ENCODE measurements around the gene MAML1. TPM values are rescaled to one million over a fixed set of nuclear protein-coding genes. Genes with fewer than 3 reads are reported as not detected.

MAML1 gene
- total and polyA plus RNA-seq, 4 donors, result 6.7 to 34.5 (median 20.5) TPM

DNA sequence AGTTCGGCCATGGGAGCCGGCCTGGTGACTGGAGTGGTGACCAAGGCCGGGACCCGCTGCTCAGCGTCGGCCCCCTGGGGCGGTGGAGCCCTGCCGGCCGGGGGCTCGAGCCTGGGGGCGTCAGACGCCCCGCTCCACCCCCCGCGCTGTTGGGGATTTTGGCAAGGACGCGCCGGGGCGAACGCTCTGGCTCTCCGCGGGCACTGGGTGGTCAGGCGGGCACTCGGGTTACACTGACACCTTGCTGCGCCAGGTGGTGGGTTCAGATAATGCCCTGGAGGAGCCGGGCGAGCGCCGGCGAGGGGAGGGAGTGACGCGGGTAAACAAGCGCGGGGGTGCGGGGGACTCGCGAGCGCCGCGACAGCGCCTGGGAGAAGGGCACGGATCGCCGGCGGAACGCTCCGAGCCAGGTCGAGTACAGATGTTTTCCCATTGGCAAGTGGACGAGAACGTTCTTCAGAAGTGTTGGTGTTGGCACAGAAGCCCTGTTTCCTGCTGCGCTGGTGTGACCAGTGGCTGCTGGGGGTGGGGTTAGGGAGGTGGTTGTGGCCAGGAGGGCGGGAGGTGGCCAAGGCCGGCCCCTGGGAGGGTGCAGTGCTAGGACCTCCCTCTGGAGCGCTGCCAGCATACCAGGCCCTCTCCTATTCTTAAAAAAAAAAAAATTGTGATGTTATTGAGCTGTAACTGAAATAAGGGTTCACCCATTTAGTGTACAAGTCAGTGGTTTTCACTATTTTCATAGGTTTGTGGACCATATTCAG, 88.9 kb downstream of the MAML1 start:
- Histone ChIP-seq H3K9me3 (ENCODE audit: control insufficient read depth in 4 of 4, insufficient read depth in 3 of 4, low read length in 3 of 4) (no peaks in the 10 kb centered on the region), H3K36me3 (ENCODE audit: control insufficient read depth in 4 of 4, insufficient read depth in 4 of 4, low read length in 4 of 4) (peaks cover 9 to 38% (median 21%) of the 10 kb centered on the region in 4 donors), H3K9ac (ENCODE audit: insufficient read depth in 1 of 2, low read length in 2 of 2) (peak overlapping the region; percentile 52 to 70), H3K4me3 (peak overlapping the region; percentile 95), H3K27ac (ENCODE audit: low read depth in 1 of 2, low read length in 1 of 2) (peak overlapping the region; percentile 95 to 96), H3K4me1 (ENCODE audit: control insufficient read depth in 5 of 5, insufficient read depth in 5 of 5, low read length in 5 of 5) (peaks cover 5 to 45% (median 12%) of the 10 kb centered on the region in 5 donors), H3K27me3 (ENCODE audit: control insufficient read depth in 3 of 3, insufficient read depth in 3 of 3, low read length in 2 of 3) (no peaks in the 10 kb centered on the region)
- TF ChIP-seq, protein P1, sequence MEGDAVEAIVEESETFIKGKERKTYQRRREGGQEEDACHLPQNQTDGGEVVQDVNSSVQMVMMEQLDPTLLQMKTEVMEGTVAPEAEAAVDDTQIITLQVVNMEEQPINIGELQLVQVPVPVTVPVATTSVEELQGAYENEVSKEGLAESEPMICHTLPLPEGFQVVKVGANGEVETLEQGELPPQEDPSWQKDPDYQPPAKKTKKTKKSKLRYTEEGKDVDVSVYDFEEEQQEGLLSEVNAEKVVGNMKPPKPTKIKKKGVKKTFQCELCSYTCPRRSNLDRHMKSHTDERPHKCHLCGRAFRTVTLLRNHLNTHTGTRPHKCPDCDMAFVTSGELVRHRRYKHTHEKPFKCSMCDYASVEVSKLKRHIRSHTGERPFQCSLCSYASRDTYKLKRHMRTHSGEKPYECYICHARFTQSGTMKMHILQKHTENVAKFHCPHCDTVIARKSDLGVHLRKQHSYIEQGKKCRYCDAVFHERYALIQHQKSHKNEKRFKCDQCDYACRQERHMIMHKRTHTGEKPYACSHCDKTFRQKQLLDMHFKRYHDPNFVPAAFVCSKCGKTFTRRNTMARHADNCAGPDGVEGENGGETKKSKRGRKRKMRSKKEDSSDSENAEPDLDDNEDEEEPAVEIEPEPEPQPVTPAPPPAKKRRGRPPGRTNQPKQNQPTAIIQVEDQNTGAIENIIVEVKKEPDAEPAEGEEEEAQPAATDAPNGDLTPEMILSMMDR (IDR thresholded peaks at IDR 0.05; ENCODE audit: control extremely low read depth, extremely low read depth), result no peak
- WGBS, 2 donors, result 0 to 1% methylated on average over 50 to 54 of the region's 54 CpGs
- ATAC-seq (ENCODE audit: insufficient read depth, low FRiP score) (peak; percentile 68), DNase-seq (peak; percentile 96 to 97 (median 97))

DNA sequence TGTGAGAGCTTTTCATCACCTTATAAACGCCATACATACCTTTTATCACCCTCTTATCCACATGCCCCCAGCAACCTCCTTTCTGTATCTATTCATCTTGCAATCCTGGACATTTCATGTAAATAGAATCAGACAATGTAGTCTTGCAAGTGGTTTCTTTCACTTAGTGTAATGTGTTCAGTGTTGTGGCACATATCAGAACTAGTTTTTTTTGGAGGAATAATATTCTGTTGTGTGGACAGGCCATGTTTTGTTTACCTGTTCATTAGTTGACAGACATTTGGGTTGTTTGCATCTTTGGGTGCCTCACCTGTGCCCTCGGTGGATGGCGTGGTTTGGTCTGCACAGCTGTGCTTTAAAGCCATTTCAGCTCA, 89.4 kb downstream of the MAML1 start:
- ATAC-seq (ENCODE audit: insufficient read depth, low FRiP score), result no peak
- Histone ChIP-seq H3K4me3 (peak overlapping the region; percentile 46), H3K27me3 (ENCODE audit: control insufficient read depth in 3 of 3, insufficient read depth in 3 of 3, low read length in 2 of 3) (no peaks in the 10 kb centered on the region), H3K9me3 (ENCODE audit: control insufficient read depth in 4 of 4, insufficient read depth in 3 of 4, low read length in 3 of 4) (no peaks in the 10 kb centered on the region), H3K9ac (ENCODE audit: insufficient read depth in 1 of 2, low read length in 2 of 2) (no peak overlapping the region), H3K4me1 (ENCODE audit: control insufficient read depth in 5 of 5, insufficient read depth in 5 of 5, low read length in 5 of 5) (peaks cover 5 to 42% (median 12%) of the 10 kb centered on the region in 5 donors), H3K36me3 (ENCODE audit: control insufficient read depth in 4 of 4, insufficient read depth in 4 of 4, low read length in 4 of 4) (peaks cover 13 to 41% (median 23%) of the 10 kb centered on the region in 4 donors), H3K27ac (ENCODE audit: low read depth in 1 of 2, low read length in 1 of 2) (peak overlapping the region in 1 of 2 donors; percentile 28)
- TF ChIP-seq, protein P1 (IDR thresholded peaks at IDR 0.05; ENCODE audit: control extremely low read depth, extremely low read depth), result no peak
- DNase-seq, result no peak
- WGBS, 2 donors, result 51 to 68% methylated on average over 3 of the region's 3 CpGs

DNA sequence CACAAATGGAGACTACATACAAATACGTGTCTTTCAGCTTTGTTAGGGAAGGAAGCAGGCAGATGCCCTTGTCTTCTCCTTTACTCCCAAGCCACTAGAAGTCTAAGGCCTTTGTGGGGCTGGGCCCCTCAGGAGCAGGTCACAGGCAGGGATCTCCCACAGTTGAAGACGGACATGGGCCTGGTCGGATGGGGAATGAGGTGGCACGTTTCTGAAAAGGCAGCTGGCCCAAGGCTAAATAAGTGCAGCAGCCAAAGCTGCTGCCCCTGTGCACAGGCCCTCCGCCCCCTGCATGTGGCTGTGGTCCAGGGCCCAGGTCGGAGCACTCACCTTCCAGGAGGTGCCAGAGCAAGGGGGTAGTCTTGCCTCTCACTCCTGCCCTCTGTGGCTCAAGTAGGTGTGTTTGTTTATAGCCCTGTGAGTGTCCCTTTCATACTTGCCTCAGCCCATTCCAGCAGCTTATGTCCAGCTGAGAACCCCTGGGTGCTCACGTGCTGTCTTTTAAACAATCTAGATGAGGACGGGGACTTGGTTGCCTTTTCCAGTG, 89.9 kb downstream of the MAML1 start:
- no peak for ATAC-seq (ENCODE audit: insufficient read depth, low FRiP score)
- 56 to 84% methylated on average over 8 of the region's 8 CpGs for WGBS, 2 donors
- H3K4me3 ChIP-seq, result peak overlapping the region; percentile 46
- peaks cover 5 to 38% (median 12%) of the 10 kb centered on the region in 5 donors for H3K4me1 ChIP-seq (ENCODE audit: control insufficient read depth in 5 of 5, insufficient read depth in 5 of 5, low read length in 5 of 5)
- no peaks in the 10 kb centered on the region for H3K9me3 ChIP-seq (ENCODE audit: control insufficient read depth in 4 of 4, insufficient read depth in 3 of 4, low read length in 3 of 4)
- H3K36me3 ChIP-seq (ENCODE audit: control insufficient read depth in 4 of 4, insufficient read depth in 4 of 4, low read length in 4 of 4), result peaks cover 14 to 41% (median 24%) of the 10 kb centered on the region in 4 donors
- no peaks in the 10 kb centered on the region for H3K27me3 ChIP-seq (ENCODE audit: control insufficient read depth in 3 of 3, insufficient read depth in 3 of 3, low read length in 2 of 3)
- peak overlapping the region; percentile 28 to 37 for H3K27ac ChIP-seq (ENCODE audit: low read depth in 1 of 2, low read length in 1 of 2)
- TF ChIP-seq, protein P1 (IDR thresholded peaks at IDR 0.05; ENCODE audit: control extremely low read depth, extremely low read depth), result no peak
- H3K9ac ChIP-seq (ENCODE audit: insufficient read depth in 1 of 2, low read length in 2 of 2), result no peak overlapping the region
- DNase-seq, result no peak
